ENCODE data around the gene MARS1. TPM values are rescaled to one million over a fixed set of nuclear protein-coding genes. Genes with fewer than 3 reads are reported as not detected.
A peak's percentile ranks its signal among the peaks of the same experiment; 100 is the strongest.
"Not testable (repeated sequence)": the region's sequence is repeated elsewhere in the genome, so short reads cannot be mapped to it uniquely, and the experiment has no call there.

The MARS1 gene
- total RNA-seq, 1 donor from 2014 or later: 131 TPM

GRCh38 chr12:57514720-57515407, 27.0 kb downstream of the MARS1 start:
- no peak for TF ChIP-seq CTCF (IDR thresholded peaks at IDR 0.05)
- Histone ChIP-seq H3K27ac (no peak overlapping the region), H3K4me1 (peaks cover 28% of the 10 kb centered on the region), H3K4me3 (no peak overlapping the region), H3K36me3 (peaks cover 81% of the 10 kb centered on the region), H3K9me3 (no peaks in the 10 kb centered on the region), H3K27me3 (ENCODE audit: low read depth) (no peaks in the 10 kb centered on the region)
- no peak for DNase-seq
- ATAC-seq: no peak
- intact Hi-C loops (cut with DNase I): no loop called here

- no peak for TF ChIP-seq CTCF (IDR thresholded peaks at IDR 0.05)
- Histone ChIP-seq H3K4me1 (peaks cover 28% of the 10 kb centered on the region), H3K4me3 (no peak overlapping the region), H3K36me3 (peaks cover 75% of the 10 kb centered on the region), H3K27me3 (ENCODE audit: low read depth) (no peaks in the 10 kb centered on the region), H3K27ac (no peak overlapping the region), H3K9me3 (no peaks in the 10 kb centered on the region)
- DNase-seq (no peak), ATAC-seq (no peak)
- intact Hi-C loops (cut with DNase I): no loop called here
Measured at GRCh38 chr12:57515408-57515933, 27.6 kb downstream of the MARS1 start.

- TF ChIP-seq CTCF (IDR thresholded peaks at IDR 0.05): no peak
Measured at GRCh38 chr12:57515934-57516541, 28.2 kb downstream of the MARS1 start.

GRCh38 chr12:57516617-57517153, 28.8 kb downstream of the MARS1 start:
- Histone ChIP-seq H3K4me3 (no peak overlapping the region), H3K4me1 (peaks cover 36% of the 10 kb centered on the region), H3K9me3 (no peaks in the 10 kb centered on the region), H3K27me3 (ENCODE audit: low read depth) (no peaks in the 10 kb centered on the region), H3K36me3 (peaks cover 63% of the 10 kb centered on the region), H3K27ac (no peak overlapping the region)
- intact Hi-C loops (cut with DNase I): no loop called here
- DNase-seq (no peak), ATAC-seq (no peak)
- TF ChIP-seq CTCF (IDR thresholded peaks at IDR 0.05): no peak

More at GRCh38 chr12:57515934-57516541, 28.2 kb downstream of the MARS1 start:
- H3K4me1 ChIP-seq: peaks cover 30% of the 10 kb centered on the region
- no peaks in the 10 kb centered on the region for H3K9me3 ChIP-seq
- H3K4me3 ChIP-seq: no peak overlapping the region
- intact Hi-C loops (cut with DNase I): no loop called here
- no peak overlapping the region for H3K27ac ChIP-seq
- no peaks in the 10 kb centered on the region for H3K27me3 ChIP-seq (ENCODE audit: low read depth)
- ATAC-seq (no peak), DNase-seq (no peak)
- peaks cover 70% of the 10 kb centered on the region for H3K36me3 ChIP-seq

GRCh38 chr12:57517187-57517586, 29.3 kb downstream of the MARS1 start:
- intact Hi-C loops (cut with DNase I): no loop called here
- no peak overlapping the region for H3K4me3 ChIP-seq
- peaks cover 58% of the 10 kb centered on the region for H3K36me3 ChIP-seq
- no peak for DNase-seq
- no peak for ATAC-seq
- H3K9me3 ChIP-seq: no peaks in the 10 kb centered on the region
- no peak overlapping the region for H3K27ac ChIP-seq
- no peaks in the 10 kb centered on the region for H3K27me3 ChIP-seq (ENCODE audit: low read depth)
- TF ChIP-seq CTCF (IDR thresholded peaks at IDR 0.05): no peak
- H3K4me1 ChIP-seq: peaks cover 41% of the 10 kb centered on the region

GRCh38 chr12:57517718-57518117, 29.9 kb downstream of the MARS1 start:
- Histone ChIP-seq H3K36me3 (peaks cover 53% of the 10 kb centered on the region), H3K27ac (peak overlapping the region; percentile 97), H3K4me1 (peaks cover 41% of the 10 kb centered on the region), H3K4me3 (peak overlapping the region; percentile 90)
- H3K9me3 ChIP-seq; intact Hi-C loops (cut with DNase I); ATAC-seq; H3K27me3 ChIP-seq (ENCODE audit: low read depth); DNase-seq: not testable (repeated sequence)

Measured in lower lobe of right lung (tissue), 2 donors.